ENCODE measurements around the gene MED13.
A peak's percentile ranks its signal among the peaks of the same experiment; 100 is the strongest.

MED13 gene

GRCh38 chr17:62058611-62059010 is 6.5 kb downstream of the MED13 start:
- Histone ChIP-seq H3K9ac (ENCODE audit: insufficient read length) (peak overlapping the region; percentile 51), H3K27ac (no peak overlapping the region), H3K9me3 (ENCODE audit: low read depth, low read length) (no peaks in the 10 kb centered on the region), H3K36me3 (ENCODE audit: insufficient read depth, low read length) (peaks cover 63% of the 10 kb centered on the region), H3K4me3 (no peak overlapping the region)
- no peak for DNase-seq (ENCODE audit: low read depth, low spot score)
- TF ChIP-seq FOXP2 (optimal IDR thresholded peaks at IDR 0.05; ENCODE audit: control extremely low read depth, extremely low read length, insufficient read depth) (no peak), POLR2AphosphoS5 (IDR thresholded peaks at IDR 0.05; ENCODE audit: borderline replicate concordance, low read depth, low read length) (no peak), EZH2 (IDR thresholded peaks at IDR 0.05) (no peak)

- Histone ChIP-seq H3K36me3 (ENCODE audit: insufficient read depth, low read length) (peaks cover 63% of the 10 kb centered on the region), H3K9ac (ENCODE audit: insufficient read length) (no peak overlapping the region), H3K27ac (no peak overlapping the region), H3K4me3 (no peak overlapping the region), H3K9me3 (ENCODE audit: low read depth, low read length) (no peaks in the 10 kb centered on the region)
- DNase-seq (ENCODE audit: low read depth, low spot score) = no peak
- TF ChIP-seq FOXP2 (optimal IDR thresholded peaks at IDR 0.05; ENCODE audit: control extremely low read depth, extremely low read length, insufficient read depth) (no peak), POLR2AphosphoS5 (IDR thresholded peaks at IDR 0.05; ENCODE audit: borderline replicate concordance, low read depth, low read length) (no peak), EZH2 (IDR thresholded peaks at IDR 0.05) (no peak)
These were observed 7.4 kb downstream of the MED13 start for GRCh38 chr17:62057696-62058095.

- H3K36me3 ChIP-seq (ENCODE audit: insufficient read depth, low read length) = peaks cover 67% of the 10 kb centered on the region
- no peak for DNase-seq (ENCODE audit: low read depth, low spot score)
- H3K4me3 ChIP-seq = no peak overlapping the region
- H3K9ac ChIP-seq (ENCODE audit: insufficient read length) = no peak overlapping the region
- TF ChIP-seq EZH2 (IDR thresholded peaks at IDR 0.05) (no peak), POLR2AphosphoS5 (IDR thresholded peaks at IDR 0.05; ENCODE audit: borderline replicate concordance, low read depth, low read length) (no peak), FOXP2 (optimal IDR thresholded peaks at IDR 0.05; ENCODE audit: control extremely low read depth, extremely low read length, insufficient read depth) (no peak)
- no peak overlapping the region for H3K27ac ChIP-seq
- no peaks in the 10 kb centered on the region for H3K9me3 ChIP-seq (ENCODE audit: low read depth, low read length)
These were observed 12.2 kb downstream of the MED13 start for GRCh38 chr17:62052765-62053338.

GRCh38 chr17:62051053-62051452 is 14.0 kb downstream of the MED13 start:
- H3K27ac ChIP-seq = no peak overlapping the region
- DNase-seq (ENCODE audit: low read depth, low spot score) = no peak
- no peak for TF ChIP-seq FOXP2 (optimal IDR thresholded peaks at IDR 0.05; ENCODE audit: control extremely low read depth, extremely low read length, insufficient read depth)

DNA sequence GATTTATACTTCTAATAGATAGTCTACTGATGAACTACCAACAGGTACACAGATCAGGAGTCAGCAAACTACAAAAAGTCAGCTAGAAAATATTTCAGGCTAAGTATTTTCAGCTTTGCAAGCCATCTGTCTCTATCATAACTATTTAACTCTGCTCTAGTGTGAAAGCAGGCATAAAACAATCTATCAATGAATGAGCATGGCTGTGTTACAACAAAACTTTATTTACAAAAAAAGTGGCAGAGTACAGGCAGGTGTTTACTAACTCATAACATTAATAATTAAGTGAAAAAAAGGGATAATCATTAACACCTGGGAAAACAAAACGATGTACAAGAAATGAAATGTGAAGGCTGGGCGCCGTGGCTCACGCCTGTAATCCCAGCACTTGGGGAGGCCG is 15.8 kb downstream of the MED13 start:
- no peak overlapping the region for H3K9ac ChIP-seq (ENCODE audit: insufficient read length)
- TF ChIP-seq POLR2AphosphoS5 (IDR thresholded peaks at IDR 0.05; ENCODE audit: borderline replicate concordance, low read depth, low read length) (no peak), EZH2 (IDR thresholded peaks at IDR 0.05) (no peak), FOXP2 (optimal IDR thresholded peaks at IDR 0.05; ENCODE audit: control extremely low read depth, extremely low read length, insufficient read depth) (no peak)
- H3K27ac ChIP-seq = no peak overlapping the region
- no peaks in the 10 kb centered on the region for H3K9me3 ChIP-seq (ENCODE audit: low read depth, low read length)
- H3K36me3 ChIP-seq (ENCODE audit: insufficient read depth, low read length) = peaks cover 62% of the 10 kb centered on the region
- no peak overlapping the region for H3K4me3 ChIP-seq
- DNase-seq (ENCODE audit: low read depth, low spot score) = no peak

More at GRCh38 chr17:62051053-62051452, 14.0 kb downstream of the MED13 start:
- Histone ChIP-seq H3K9ac (ENCODE audit: insufficient read length) (no peak overlapping the region), H3K4me3 (no peak overlapping the region), H3K36me3 (ENCODE audit: insufficient read depth, low read length) (peaks cover 60% of the 10 kb centered on the region), H3K9me3 (ENCODE audit: low read depth, low read length) (no peaks in the 10 kb centered on the region)

DNA sequence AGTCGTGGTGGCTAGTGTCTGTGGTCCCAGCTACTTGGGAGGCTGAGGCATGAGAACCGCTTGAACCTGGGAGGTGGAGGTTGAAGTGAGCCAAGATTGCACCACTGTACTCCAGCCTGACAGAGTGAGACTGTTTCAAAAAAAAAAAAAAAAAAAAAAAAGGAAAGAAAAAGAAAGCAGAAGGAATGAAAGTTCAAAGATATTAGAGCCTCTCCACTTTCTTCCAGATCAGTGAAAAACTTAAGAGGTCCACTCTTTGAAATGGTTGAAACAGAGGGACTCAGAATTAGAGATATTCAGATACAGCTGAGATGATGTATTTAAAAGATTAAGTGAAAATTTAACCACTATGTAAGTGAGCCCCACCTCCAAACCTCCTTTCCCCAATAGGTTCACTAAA is 16.8 kb downstream of the MED13 start:
- no peaks in the 10 kb centered on the region for H3K9me3 ChIP-seq (ENCODE audit: low read depth, low read length)
- peaks cover 70% of the 10 kb centered on the region for H3K36me3 ChIP-seq (ENCODE audit: insufficient read depth, low read length)
- no peak for TF ChIP-seq POLR2AphosphoS5 (IDR thresholded peaks at IDR 0.05; ENCODE audit: borderline replicate concordance, low read depth, low read length)
- no peak for TF ChIP-seq EZH2 (IDR thresholded peaks at IDR 0.05)
- no peak for TF ChIP-seq FOXP2 (optimal IDR thresholded peaks at IDR 0.05; ENCODE audit: control extremely low read depth, extremely low read length, insufficient read depth)
- no peak overlapping the region for H3K4me3 ChIP-seq
- no peak overlapping the region for H3K27ac ChIP-seq
- no peak overlapping the region for H3K9ac ChIP-seq (ENCODE audit: insufficient read length)
- no peak for DNase-seq (ENCODE audit: low read depth, low spot score)

DNA sequence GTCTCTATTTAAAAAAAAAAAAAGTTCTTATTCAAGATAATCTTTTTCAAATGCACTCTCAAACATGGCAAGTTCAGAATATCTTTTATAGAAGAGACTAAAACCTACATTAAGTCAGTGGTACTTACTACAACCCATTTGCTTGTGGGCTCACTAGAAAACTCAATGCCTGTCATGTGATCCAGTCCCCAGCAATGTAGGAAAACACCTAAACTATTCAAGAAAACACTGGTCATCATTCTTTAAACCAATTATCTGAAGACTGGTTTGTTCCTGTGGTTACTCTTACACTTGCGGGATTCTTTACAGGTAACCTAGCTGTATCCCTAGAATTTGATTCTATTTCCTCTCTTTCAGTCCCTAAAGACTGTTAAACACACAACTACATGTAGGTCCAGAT is 19.6 kb downstream of the MED13 start:
- TF ChIP-seq EZH2 (IDR thresholded peaks at IDR 0.05) (no peak), POLR2AphosphoS5 (IDR thresholded peaks at IDR 0.05; ENCODE audit: borderline replicate concordance, low read depth, low read length) (no peak), FOXP2 (optimal IDR thresholded peaks at IDR 0.05; ENCODE audit: control extremely low read depth, extremely low read length, insufficient read depth) (no peak)
- H3K9ac ChIP-seq (ENCODE audit: insufficient read length) = no peak overlapping the region
- H3K4me3 ChIP-seq = no peak overlapping the region
- no peaks in the 10 kb centered on the region for H3K9me3 ChIP-seq (ENCODE audit: low read depth, low read length)
- H3K27ac ChIP-seq = no peak overlapping the region
- DNase-seq (ENCODE audit: low read depth, low spot score) = no peak
- peaks cover 73% of the 10 kb centered on the region for H3K36me3 ChIP-seq (ENCODE audit: insufficient read depth, low read length)

DNA sequence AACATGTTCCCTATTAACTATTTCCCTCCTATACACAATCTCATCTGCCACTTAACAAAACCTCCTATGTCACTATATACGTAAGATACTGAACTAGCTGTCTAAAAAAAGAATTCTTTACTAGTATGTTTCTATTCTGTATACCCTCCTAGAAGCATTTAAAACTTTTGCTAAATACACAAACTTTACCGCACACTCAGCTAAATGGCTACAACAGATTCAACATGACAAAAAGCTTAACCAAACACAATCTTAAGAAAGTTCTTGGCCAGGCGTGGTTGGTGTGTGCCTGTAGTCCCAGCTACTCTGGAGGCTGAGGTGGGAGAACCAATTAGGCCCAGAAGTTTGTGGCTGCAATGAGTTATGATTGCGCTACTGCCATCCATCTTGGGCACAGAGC is 20.0 kb downstream of the MED13 start:
- no peak for DNase-seq (ENCODE audit: low read depth, low spot score)
- no peaks in the 10 kb centered on the region for H3K9me3 ChIP-seq (ENCODE audit: low read depth, low read length)
- H3K36me3 ChIP-seq (ENCODE audit: insufficient read depth, low read length) = peaks cover 73% of the 10 kb centered on the region
- no peak overlapping the region for H3K27ac ChIP-seq
- no peak overlapping the region for H3K9ac ChIP-seq (ENCODE audit: insufficient read length)
- TF ChIP-seq EZH2 (IDR thresholded peaks at IDR 0.05) (no peak), POLR2AphosphoS5 (IDR thresholded peaks at IDR 0.05; ENCODE audit: borderline replicate concordance, low read depth, low read length) (no peak), FOXP2 (optimal IDR thresholded peaks at IDR 0.05; ENCODE audit: control extremely low read depth, extremely low read length, insufficient read depth) (no peak)
- H3K4me3 ChIP-seq = no peak overlapping the region

DNA sequence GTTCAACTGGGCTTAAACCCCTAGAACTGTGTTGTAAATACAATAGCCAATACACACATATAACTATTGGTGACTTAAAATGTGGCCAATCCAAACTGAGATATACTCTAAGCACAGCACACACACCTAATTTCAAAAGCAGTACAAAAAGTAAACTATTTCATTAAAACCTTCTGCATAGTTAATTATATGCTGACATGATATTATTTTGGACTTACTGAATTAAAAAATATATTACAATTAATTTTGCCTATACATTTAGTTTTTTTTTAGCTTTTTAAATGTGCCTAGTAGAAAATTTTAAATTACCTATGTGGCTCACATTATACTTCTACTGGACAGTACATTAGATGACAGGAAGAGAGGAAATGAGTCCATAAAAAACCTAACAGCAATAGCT is 21.5 kb downstream of the MED13 start:
- no peak for DNase-seq (ENCODE audit: low read depth, low spot score)
- no peak for TF ChIP-seq POLR2AphosphoS5 (IDR thresholded peaks at IDR 0.05; ENCODE audit: borderline replicate concordance, low read depth, low read length)
- no peak for TF ChIP-seq EZH2 (IDR thresholded peaks at IDR 0.05)
- no peak for TF ChIP-seq FOXP2 (optimal IDR thresholded peaks at IDR 0.05; ENCODE audit: control extremely low read depth, extremely low read length, insufficient read depth)
- Histone ChIP-seq H3K4me3 (no peak overlapping the region), H3K9ac (ENCODE audit: insufficient read length) (no peak overlapping the region), H3K27ac (no peak overlapping the region), H3K36me3 (ENCODE audit: insufficient read depth, low read length) (peaks cover 69% of the 10 kb centered on the region), H3K9me3 (ENCODE audit: low read depth, low read length) (no peaks in the 10 kb centered on the region)
